GM18858 (cell line): ENCODE data around the gene SELENOI.
"Not testable (repeated sequence)": the region's sequence is repeated elsewhere in the genome, so short reads cannot be mapped to it uniquely, and the experiment has no call there.

ENCODE experiments used
- ATAC-seq: cut with Tn5 transposase; IDR thresholded peaks from one replicate; pipeline ENCODE4 v1.9.1; 2021; ENCODE audit not compliant: unreplicated experiment

SELENOI gene

DNA sequence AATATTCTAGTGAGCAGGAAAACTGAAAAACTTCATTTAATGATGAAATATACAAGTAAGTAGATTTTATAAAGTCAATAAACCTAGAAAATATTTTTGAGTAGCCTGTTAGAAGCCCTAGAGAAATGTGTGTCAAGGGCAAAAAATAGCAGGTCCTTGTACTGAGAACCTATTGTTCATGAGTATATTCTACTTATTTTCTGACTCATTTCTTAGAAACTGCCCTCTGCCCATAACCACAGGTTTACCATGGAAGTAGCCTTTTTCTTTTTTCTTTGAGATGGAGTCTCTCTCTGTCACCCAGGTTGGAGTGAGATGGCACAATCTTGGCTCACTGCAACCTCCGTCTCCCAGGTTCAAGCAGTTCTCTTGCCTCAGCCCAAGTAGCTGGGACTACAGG is 19.4 kb upstream of the SELENOI start:
- ATAC-seq: no peak

DNA sequence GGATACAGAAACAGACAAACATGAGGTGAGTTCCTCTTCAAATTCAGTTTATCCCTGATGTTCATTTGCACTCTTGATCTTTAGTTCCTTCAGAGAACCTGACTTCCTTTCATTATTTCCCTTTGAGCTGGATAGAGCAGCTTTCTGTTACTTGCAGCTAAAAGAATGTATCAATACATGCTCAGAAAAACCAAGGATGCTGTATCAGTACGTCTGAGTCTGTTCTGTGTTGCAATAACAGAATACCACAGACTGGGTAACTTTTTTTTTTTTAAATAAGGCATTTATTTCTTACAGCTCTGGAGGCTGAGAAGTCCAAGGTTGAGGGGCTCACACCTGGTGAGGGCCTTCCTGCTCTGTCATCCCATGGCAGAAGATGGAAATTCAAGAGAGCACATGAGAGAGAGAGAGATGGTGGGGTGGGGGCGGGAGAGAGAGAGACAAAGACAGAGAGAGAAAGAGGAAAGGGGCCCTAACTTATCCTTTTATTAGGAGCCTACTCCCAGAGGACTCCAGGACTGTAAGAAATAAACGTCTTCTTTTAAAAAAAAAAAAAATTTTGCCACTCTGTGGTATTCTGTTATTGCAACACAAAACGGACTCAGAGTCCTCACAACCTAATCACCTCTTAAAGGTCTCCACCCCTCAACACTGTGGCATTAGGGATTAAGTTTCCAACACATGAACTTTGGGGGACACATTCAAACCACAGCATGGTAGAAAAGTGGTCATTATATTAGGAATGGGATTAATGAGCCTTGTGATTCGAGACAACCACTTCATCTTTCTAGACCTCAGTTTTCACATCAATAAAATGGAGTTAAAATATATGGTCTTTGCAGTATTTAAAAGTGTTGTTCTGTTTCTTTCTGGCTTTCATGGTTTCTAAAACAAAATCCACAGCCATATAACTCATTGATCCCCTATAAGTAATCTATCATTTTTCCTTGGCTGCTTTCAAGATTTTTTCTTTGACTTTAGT is 18.4 kb upstream of the SELENOI start:
- no peak for ATAC-seq

DNA sequence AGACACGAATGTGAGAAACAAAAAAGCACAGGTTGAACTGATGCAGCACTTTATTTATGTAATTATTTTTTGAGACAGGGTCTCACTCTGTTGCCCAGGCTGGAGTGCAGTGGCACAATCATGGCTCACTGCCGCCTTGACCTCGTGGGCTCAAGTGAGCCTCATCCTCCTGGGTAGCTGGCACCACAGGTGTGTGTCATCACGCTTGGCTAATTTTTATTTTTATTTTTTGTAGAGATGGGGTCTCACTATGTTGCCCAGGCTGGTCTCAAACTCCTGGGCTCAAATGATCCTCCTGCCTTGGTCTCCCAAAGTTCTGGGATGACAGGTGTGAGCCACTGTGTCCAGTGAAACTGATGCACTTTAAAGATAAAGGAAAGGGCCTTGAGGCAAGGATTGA is 16.9 kb upstream of the SELENOI start:
- not testable (repeated sequence) for ATAC-seq

DNA sequence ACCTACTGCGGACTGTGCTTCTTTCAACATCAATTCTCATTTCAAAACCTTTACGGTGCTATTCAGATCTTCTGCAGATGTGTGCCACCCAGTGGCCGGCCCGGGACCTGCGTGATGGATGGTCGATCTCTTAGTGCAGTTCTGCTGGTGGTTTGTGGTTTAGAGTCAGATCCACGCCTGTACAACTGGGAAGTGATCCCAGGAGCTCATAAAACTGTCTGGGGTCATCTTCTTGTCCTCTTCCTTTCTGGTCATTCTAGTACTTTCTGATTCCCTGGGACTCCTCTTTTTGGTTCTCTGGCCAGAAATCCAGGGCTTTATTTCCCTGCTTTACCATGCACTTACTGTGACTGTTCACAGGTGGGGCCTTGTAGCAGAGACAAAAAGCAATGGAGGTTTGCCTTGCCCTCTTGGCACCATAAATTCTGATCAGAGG is 15.8 kb upstream of the SELENOI start:
- ATAC-seq: peak; percentile 87

DNA sequence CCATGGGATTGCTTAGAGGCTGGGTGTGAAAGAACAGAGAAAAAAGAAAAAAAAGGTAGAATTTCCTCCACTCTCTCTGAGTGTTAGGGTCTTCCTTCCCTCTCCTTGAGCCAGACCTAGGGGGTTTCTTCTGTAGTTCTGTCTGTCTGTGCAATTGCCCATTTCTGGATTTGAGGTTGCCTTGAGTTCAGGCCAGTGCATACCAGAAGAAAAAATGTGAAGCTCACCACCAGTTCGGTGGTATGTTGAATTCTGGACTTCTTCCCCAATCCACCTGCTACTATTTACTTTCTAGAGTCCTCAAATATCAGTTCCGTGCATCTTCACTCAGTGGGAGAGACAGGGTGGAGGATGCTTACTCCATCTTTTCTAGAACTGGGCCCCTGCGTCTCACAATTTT is 15.3 kb upstream of the SELENOI start:
- ATAC-seq: no peak

DNA sequence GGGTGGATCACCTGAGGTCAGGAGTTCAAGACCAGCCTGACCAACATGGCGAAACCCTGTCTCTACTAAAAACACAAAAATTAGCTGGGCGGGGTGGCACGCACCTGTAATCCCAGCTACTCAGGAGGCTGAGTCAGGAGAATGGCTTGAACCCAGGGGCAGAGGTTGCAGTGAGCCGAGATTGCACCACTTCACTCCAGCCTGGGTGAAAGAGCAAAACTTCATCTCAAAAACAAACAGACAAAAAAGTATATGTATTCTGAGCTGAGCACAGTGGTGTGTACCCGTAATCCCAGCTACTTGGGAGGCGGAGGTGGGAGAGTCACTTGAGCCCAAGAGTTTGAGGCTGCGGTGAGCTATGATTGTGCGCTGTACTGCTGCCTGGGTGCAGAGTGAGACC is 14.6 kb upstream of the SELENOI start:
- not testable (repeated sequence) for ATAC-seq

DNA sequence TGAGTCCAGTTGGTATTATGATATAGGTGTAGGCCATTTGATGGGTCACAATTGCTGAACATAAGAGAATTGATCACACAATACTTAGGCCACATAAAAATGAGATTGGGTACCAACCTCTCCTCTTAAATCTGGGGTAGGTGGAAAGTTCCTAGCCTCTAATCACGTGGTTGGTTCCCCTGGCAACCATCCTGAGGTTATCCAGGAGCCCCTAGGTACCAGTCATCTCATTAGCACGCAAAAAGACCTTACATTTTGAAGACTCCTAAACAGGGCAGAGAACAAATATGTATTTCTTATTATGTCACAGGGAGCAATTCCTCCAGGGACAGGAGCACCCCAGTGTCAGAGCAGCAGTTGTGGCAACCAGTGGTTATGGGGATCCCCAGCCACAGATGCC is 12.7 kb upstream of the SELENOI start:
- no peak for ATAC-seq

DNA sequence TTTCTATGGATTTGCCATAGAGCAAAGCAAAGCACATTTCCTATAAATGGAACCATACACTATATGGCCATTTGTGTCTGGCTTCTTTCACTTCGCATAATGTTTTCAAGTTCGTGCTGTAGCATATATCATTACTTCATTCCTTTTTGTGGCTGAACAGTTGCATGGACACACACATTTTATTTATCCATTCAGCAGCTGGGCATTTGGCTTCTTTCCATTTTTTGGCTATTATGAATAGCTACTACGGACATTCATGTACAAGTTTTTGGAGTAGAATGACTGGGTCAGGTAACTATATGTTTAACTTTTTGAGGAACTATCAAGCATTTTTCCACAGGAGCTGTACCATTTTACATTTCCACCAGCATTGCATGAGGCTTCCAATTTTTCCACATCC is 10.7 kb upstream of the SELENOI start:
- ATAC-seq: no peak

DNA sequence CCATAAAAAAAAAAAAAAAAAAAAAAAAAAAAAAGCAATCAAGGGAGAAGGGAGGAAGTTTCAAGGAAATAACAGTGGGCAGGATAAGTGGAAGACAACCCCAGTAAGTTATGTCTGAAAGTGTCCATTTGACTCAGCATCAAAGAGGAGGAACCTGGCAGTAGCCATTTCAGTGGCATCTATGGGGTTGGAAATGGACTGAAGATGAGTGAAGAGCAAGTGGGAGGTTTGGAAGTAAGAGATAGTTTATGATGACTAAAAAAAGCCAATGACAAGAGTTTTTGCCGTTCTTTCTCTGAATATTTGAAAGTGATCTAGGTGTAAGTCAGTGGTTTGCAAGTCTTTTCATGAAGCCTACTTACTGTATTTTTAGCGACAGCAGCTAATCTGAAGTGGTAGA is 9.2 kb upstream of the SELENOI start:
- ATAC-seq: no peak

DNA sequence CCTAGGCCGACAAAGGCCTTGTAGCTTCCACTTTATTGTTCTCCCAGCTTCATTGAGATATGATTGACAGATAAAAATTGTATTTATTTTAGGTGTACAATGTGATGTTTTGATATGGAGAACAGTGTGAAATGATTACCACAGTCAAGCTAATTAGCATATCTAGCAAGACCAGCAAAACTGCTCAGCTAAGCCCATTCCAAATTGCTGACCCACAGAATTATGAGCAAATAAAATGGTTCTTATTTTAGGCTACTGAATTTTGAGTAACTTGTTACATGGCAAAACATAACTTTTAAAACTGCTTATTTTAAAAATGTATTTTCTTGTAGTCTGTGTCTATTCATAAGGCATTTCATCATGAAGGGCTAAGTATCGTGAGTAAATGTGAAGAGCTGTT is 8.6 kb upstream of the SELENOI start:
- no peak for ATAC-seq

DNA sequence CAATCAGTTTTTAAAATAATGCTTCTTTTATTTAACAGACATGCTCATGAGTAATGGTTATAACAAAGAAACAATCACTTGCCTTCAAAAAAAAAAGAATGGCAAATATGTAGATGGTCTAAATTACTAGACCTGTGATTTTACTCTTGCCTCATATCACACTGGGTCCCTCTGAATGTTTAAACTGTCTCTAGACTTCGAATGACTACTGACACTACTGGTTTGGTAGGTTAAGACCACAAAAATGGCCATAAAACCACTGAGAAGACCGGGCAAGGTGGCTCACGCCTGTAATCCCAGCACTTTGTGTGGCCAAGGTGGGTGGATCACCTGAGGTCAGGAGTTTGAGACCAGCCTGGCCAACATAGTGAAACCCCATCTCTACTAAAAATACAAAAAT is 5.1 kb upstream of the SELENOI start:
- ATAC-seq: no peak

DNA sequence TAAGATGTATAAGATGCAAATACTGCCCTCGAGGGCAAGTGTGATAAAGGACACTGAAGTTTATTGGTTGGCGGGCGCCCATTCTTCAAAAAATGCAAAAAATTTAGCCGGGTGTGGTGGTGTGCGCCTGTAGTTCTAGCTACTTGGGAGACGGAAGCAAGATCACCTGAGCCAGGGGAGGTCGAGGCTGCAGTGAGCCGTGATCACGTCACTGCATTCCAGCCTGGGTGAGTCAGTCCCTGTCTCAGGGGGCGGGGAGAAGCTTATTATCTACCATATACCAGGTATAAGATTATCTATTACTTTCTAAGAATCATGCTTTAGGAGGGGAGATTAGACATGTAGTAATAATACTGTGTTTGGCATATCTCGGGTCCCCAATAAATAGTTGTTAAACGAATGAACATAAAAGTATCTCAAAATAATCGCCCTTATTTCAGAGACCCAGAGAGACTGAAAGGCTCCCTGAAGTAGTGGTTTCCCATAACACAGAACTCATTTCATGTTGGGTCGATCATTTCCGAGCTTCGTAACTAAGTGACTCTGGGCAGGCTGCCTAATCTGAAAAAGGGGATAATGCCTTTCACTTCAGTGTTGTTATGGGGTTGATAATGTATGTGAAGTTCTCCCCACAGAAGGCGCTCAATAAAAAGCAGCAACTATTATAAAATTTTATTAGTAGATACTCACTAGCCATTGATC is 1.2 kb upstream of the SELENOI start:
- ATAC-seq: no peak

DNA sequence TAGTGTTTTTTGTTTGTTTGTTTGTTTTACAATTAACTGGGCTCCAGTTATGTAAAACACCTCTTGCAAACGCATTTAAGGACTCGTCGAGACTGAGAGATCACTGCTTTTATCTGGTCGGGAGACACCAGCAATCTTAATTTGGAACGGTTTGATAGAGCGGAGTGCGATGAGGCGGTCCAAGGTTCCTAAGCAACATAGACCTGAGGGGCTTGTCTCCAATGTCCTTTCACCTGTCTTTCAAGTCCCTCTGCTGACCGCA is 729 bp upstream of the SELENOI start:
- ATAC-seq: peak; percentile 1

DNA sequence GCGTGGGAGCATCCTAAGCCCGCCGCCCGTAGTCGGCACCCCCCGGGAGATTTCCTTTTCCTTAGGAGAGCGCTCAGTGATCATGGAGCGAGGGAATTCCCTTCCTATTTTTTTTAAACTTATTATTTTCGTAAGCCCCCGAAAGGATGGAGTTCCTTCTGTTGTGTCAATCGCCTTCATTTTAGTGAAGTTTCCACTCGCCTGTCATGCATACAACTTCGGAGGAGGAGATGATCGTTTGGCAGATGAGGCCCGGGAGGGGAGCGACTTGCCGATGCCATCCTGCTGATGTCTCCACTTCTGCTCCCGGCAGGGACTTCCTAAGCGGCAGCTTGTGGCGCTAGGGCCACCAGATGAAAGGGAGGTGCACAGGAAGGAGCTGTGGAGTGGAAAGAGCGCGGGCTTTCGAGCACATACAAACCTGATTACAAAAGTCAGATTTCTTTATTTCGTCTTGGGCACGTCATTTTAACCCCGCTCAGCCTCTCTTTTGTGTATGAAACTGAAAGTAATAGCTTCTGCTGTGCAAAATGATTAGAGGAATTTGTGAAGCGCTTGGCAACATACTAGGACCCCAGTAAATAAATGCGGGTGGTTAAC is 611 bp downstream of the SELENOI start, which contains the start of gene ADGRF3:
Gene ADGRF3, minus strand, starts transcription at position 336 of the 600 bp plus-strand sequence. CDS start 555 bp downstream, outside the sequence.
- ATAC-seq: no peak

DNA sequence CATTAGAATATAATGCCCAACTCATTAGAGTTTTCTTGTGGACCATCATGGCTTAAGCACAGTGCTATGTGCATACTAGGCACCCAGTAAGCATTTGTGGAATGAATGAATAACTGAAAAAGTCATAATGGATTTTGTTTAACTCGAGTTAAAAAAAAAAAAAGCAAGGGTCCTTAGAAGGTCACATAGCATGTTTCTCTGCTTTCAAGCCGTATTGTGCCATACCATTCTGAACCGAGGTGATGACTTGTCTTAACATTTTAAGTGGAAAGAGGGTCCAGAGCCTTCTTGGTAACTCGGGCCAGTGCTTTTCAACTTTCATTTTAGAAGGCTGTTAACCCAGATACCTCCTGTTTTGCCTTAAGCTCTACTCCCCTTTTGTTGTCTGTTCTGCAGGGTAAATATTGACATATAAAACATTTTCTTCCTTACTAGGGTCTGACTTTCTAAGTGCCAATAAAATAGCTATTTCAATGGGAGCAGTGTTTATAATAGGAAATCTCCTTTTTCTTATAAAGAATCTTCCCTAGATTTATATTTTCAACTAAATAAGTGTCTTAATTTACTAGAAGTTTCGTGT is 1.4 kb downstream of the SELENOI start:
- ATAC-seq: no peak

DNA sequence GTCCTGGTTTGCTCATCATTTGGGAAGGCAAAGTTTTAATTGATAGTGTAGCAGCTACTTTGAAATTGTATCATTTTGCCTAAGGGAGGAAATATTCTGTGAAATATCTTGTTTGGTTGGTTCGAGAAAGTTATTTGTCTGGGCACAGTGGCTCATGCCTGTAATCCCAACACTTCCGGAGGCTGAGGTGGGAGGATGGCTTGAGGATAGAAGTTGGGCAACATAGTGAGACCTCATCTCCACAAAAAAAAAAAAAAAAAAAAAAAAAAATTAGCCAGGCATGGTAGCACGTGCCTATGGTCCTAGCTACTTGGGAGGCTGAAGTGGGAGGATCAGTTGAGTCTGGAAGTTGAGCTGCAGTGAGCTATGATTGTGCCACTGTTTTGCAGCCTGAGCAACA is 3.7 kb downstream of the SELENOI start:
- no peak for ATAC-seq

DNA sequence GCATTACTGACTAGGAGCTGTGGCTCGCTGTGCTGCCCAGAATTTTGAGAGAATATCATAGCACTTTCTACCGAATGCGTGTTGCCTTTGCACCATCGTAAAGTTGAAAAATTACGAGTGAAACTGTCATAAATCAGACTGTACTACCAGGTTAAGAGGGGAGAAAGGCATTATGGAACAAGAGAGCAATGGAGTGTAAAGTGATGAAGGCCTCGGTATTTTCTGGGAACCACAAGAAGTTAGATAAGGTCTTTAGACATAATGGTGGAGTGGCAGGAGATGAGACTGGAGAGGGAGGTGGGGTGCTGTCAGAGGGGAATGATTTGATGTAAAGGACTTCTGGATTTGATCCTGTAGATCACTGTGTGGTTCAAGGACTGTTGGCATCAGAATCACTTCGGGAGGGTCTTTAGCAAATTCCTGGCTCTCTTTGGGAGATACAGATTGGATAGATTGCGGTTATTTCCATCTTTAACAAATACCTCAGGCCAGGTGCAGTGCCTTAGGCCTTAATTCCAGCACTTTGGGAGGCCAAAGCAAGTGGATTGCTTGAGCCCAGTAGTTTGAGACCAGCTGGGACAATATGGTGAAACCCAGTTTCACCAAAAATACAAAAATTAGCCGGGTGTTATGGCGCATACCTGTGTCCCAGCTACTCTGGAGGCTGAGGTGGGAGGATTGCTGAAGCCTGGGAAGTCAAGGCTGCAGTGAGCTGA is 5.6 kb downstream of the SELENOI start:
- ATAC-seq: no peak

DNA sequence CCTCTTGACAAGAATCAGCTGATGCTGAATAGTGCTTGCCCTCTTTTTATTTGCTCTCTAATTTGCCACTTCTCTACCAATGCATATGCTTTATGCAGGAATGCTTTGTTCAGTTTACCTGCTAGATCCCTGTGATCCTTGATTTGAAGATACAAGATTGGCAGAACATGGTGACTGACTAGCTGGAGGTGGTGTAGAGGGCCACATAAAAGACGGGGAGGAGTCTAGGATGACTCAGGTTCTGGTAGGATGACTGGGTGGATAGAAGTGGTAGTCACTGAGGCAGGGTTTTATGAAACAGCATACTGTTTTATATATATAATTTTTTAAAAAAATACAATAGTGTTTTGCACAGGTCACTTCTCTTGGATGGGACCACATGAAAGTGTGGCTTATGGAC is 6.9 kb downstream of the SELENOI start:
- no peak for ATAC-seq

DNA sequence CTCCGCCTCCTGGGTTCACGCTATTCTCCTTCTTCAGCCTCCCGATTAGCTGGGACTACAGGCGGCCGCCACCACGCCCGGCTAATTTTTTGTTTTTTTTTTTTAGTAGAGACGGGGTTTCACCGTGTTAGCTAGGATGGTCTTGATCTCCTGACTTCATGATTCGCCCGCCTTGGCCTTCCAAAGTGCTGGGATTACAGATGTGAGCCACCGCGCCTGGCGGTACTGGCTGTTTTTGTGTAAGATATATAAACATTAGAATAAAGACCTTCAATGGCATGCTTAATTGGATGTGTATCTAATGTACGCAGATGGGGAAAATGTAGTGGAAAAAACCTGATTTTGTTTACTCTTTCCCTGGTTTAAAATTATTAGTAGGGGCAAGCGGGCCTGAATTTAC is 8.5 kb downstream of the SELENOI start:
- not testable (repeated sequence) for ATAC-seq

DNA sequence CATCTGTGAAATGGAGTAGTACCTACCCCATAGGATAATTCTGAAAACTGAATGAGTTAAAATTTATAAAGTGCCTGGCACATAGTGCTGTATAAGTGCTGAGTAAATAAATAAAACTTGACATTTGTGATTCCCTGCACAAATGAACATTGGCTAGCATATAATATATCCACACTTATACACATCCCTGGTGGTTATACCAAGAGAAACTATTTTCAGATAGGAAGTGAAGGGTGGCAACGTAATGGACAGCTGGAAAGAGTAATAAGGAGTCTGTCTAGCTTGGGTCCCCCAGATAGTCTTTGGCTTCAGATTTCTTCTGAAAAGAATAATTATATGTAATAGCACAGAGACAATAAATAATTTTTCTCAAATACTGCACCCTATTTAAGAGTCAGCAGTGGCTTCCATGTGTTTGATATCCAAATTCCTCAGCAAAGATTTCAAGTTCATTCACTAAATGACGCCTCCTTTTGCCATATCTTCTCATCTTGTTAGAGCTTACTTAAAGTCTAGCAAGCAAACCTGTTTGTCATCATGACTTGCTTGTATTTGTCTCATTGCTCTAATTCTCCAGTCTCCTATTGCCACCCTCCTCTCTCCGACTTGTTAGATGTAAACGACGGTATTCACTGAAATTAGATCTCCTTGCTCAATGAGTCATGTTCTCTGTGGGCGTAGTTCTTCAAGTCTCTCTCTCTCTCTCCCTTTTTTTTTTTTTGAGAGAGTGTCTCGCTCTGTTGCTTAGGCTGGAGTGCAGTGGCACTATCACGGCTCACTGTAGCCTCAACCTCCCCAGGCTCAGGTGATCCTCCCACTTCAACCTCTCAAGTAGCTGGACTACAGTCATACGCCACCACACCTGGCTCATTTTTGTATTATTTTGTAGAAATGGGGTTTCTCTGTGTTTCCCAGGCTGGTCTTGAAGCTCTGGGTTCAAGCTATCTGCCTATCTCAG is 9.4 kb downstream of the SELENOI start:
- ATAC-seq: no peak
